Measurements from ENCODE around the gene ABO.
"Not testable (repeated sequence)": the region's sequence is repeated elsewhere in the genome, so short reads cannot be mapped to it uniquely, and the experiment has no call there.

DNA sequence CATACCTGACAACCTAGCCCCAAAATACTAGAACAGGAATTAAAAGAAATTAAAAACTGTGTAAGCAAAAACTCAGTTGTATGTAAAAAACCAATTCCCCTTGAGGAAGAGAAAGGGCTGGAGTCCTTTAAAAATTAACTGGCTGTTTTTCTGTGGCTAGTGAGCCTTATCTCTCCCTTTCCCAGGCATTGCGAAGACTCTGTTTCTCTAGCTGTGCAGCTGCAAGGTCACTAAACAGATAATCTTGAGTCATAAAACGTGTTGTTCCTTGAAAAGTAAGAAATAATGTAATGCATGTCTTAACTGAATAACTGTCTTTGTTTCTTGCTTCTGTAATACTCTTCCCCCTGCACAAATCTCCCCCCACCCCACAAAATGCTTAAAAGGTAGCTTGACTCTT lies 5.9 kb downstream of the ABO start:
- TF ChIP-seq, protein P1, sequence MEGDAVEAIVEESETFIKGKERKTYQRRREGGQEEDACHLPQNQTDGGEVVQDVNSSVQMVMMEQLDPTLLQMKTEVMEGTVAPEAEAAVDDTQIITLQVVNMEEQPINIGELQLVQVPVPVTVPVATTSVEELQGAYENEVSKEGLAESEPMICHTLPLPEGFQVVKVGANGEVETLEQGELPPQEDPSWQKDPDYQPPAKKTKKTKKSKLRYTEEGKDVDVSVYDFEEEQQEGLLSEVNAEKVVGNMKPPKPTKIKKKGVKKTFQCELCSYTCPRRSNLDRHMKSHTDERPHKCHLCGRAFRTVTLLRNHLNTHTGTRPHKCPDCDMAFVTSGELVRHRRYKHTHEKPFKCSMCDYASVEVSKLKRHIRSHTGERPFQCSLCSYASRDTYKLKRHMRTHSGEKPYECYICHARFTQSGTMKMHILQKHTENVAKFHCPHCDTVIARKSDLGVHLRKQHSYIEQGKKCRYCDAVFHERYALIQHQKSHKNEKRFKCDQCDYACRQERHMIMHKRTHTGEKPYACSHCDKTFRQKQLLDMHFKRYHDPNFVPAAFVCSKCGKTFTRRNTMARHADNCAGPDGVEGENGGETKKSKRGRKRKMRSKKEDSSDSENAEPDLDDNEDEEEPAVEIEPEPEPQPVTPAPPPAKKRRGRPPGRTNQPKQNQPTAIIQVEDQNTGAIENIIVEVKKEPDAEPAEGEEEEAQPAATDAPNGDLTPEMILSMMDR (IDR thresholded peaks at IDR 0.05; ENCODE audit: low read depth, low read length, poor library complexity, severe bottlenecking): not testable (repeated sequence)
- TF ChIP-seq EZH2phosphoT487 (IDR thresholded peaks at IDR 0.05; ENCODE audit: borderline replicate concordance, low read length): not testable (repeated sequence)

Data from DOHH2 (cell line).